B cell (primary cell): ENCODE results near the gene LDB3. TPM values are rescaled to one million over a fixed set of nuclear protein-coding genes. Genes with fewer than 3 reads are reported as not detected.

ENCODE experiments used
- ATAC-seq: fragments of 200-7000 bp; cut with Tn5 transposase; one replicate; pipeline ENCODE4 v1.10.0; 2021; ENCODE audit warnings: low read depth, mild to moderate bottlenecking, moderate number of reproducible peaks, moderate library complexity
- CTCF ChIA-PET: fragments of 350-600 bp; sonication (Branson Sonifier 250); formaldehyde crosslinking; loops from one replicate; lab custom pipeline; 2021; ENCODE audit warnings: antibody characterized with exemption, inconsistent platforms; lab: Charles Lee
- POLR2A ChIA-PET: fragments of 350-600 bp; sonication (Branson Sonifier 250); formaldehyde crosslinking; loops from one replicate; lab custom pipeline; 2021; ENCODE audit warnings: antibody characterized with exemption; lab: Charles Lee
- DNase-seq: peaks from one replicate; pipeline ENCODE4 v3.0.0; 2013
- H2AFZ ChIP-seq: 2 replicates; pipeline ENCODE4 v1.6.1; 2012; ENCODE audit warnings: mild to moderate bottlenecking, low read depth, low read length; ENCODE audit not compliant: insufficient read depth, poor library complexity, severe bottlenecking
- H3K27ac ChIP-seq, 2 donors: 1 replicate in 1 of 2; 2 replicates in 1 of 2; pipeline ENCODE4 v1.5.1; 2012 to 2013; ENCODE audit warnings: low read length in 2 of 2, mild to moderate bottlenecking in 2 of 2, moderate library complexity in 1 of 2
- H3K27me3 ChIP-seq, 4 experiments: fragments of 200-600 bp in 1 of 4; sonication (generic) in 1 of 4; replicated peaks in 1 of 4; 1 replicate in 2 of 4; 2 replicates in 2 of 4; pipeline versions ENCODE4 v1.6.1 to v1.7.0; 2013 to 2016; ENCODE audit warnings: low read length in 3 of 4, mild to moderate bottlenecking in 2 of 4, mixed read lengths in 1 of 4, moderate library complexity in 1 of 4; ENCODE audit not compliant: insufficient read depth in 4 of 4, control insufficient read depth in 3 of 4; ENCODE audit errors: control extremely low read depth in 1 of 4
- H3K36me3 ChIP-seq, 2 experiments: replicated peaks in 1 of 2; 1 replicate in 1 of 2; 2 replicates in 1 of 2; pipeline versions ENCODE4 v1.6.1 to v1.7.1; 2013; ENCODE audit warnings: low read length in 1 of 2; ENCODE audit not compliant: insufficient read depth in 2 of 2, control insufficient read depth in 1 of 2; ENCODE audit errors: control extremely low read depth in 1 of 2, extremely low read depth in 1 of 2
- H3K4me1 ChIP-seq, 2 donors: fragments of 200-600 bp in 1 of 2; sonication (generic) in 1 of 2; 1 replicate in 1 of 2; 2 replicates in 1 of 2; pipeline versions ENCODE4 v1.5.1 to v1.6.1; 2013 to 2017; ENCODE audit warnings: low read length in 2 of 2; ENCODE audit not compliant: control insufficient read depth in 2 of 2, insufficient read depth in 2 of 2
- H3K4me2 ChIP-seq: replicated peaks from 2 replicates; pipeline ENCODE3; 2012; ENCODE audit warnings: mild to moderate bottlenecking, low read depth, low read length; ENCODE audit not compliant: poor library complexity, severe bottlenecking
- H3K4me3 ChIP-seq, 5 experiments: fragments of 200-600 bp in 1 of 5; sonication (generic) in 1 of 5; 1 replicate in 3 of 5; 2 replicates in 2 of 5; pipeline versions ENCODE4 v1.5.1 to v1.7.0; 2011 to 2016; ENCODE audit warnings: low read length in 4 of 5, mild to moderate bottlenecking in 4 of 5, low read depth in 2 of 5, control low read depth in 1 of 5, moderate library complexity in 1 of 5; ENCODE audit not compliant: insufficient read depth in 1 of 5; ENCODE audit errors: control extremely low read depth in 1 of 5, extremely low read depth in 1 of 5
- H3K79me2 ChIP-seq: fragments of 200-600 bp; sonication (generic); one replicate; pipeline ENCODE4 v1.6.0; 2016; ENCODE audit warnings: low read length; ENCODE audit not compliant: control insufficient read depth, insufficient read depth
- H3K9ac ChIP-seq: fragments of 200-600 bp; sonication (generic); 2 replicates; pipeline ENCODE4 v1.6.1; 2017; ENCODE audit warnings: mild to moderate bottlenecking, low read length, moderate library complexity
- H3K9me3 ChIP-seq, 3 donors: one replicate each; pipeline versions ENCODE4 v1.6.1 to v1.7.1; 2013; ENCODE audit warnings: low read length in 2 of 3; ENCODE audit not compliant: control insufficient read depth in 2 of 3, insufficient read depth in 1 of 3; ENCODE audit errors: control extremely low read depth in 1 of 3
- H4K20me1 ChIP-seq: 2 replicates; pipeline ENCODE4 v1.6.0; 2012; ENCODE audit warnings: mild to moderate bottlenecking, low read length; ENCODE audit not compliant: insufficient read depth, control insufficient read depth, poor library complexity, severe bottlenecking
- H3K27ac Mint-ChIP-seq: one replicate; pipeline ENCODE4 v1.8.0; 2021; ENCODE audit warnings: mixed read lengths
- H3K27me3 Mint-ChIP-seq: one replicate; pipeline ENCODE4 v1.8.0; 2021; ENCODE audit warnings: mixed read lengths
- H3K4me1 Mint-ChIP-seq: one replicate; pipeline ENCODE4 v1.8.0; 2021; ENCODE audit warnings: mixed read lengths
- H3K4me3 Mint-ChIP-seq: one replicate; pipeline ENCODE4 v1.8.0; 2021; ENCODE audit warnings: mixed read lengths
- H3K9me3 Mint-ChIP-seq: one replicate; pipeline ENCODE4 v1.8.0; 2022; ENCODE audit warnings: mixed read lengths; ENCODE audit not compliant: insufficient read depth
- CTCF ChIP-seq: fragments of 200-600 bp; IDR thresholded peaks from one replicate; pipeline ENCODE4 v1.8.0; 2022; ENCODE audit warnings: antibody characterized with exemption, mild to moderate bottlenecking
- EZH2 ChIP-seq: IDR thresholded peaks from 2 replicates; pipeline ENCODE4 v1.6.1; 2012; ENCODE audit warnings: borderline replicate concordance, low read depth, mild to moderate bottlenecking, moderate library complexity, low read length; ENCODE audit not compliant: insufficient read depth, poor library complexity, severe bottlenecking
- WGBS: methylation state at CpG from one replicate; pipeline ENCODE4 v1.1.5; 2013; ENCODE audit warnings: missing lambda C conversion rate; ENCODE audit not compliant: insufficient coverage; 5-methylcytosine and 5-hydroxymethylcytosine counted together
- intact Hi-C: fragments of 100-400 bp; cut with micrococcal nuclease; formaldehyde crosslinking; loops from one replicate; pipeline ENCODE4 v1.10.0; 2022
- polyA plus RNA-seq: library from polyadenylated mRNA; depleted of rRNA; stranded (reverse); fragments of >200 nt; gene quantifications from 2 replicates; pipeline ENCODE4 v1.2.3, GENCODE V29; 2012
- total RNA-seq, 2 donors: library from RNA; stranded (reverse); fragments of 120-200 nt in 1 of 2; gene quantifications; 1 replicate in 1 of 2; 2 replicates in 1 of 2; pipeline versions ENCODE4 v1.2.3 to v1.2.4, GENCODE V29; 2013 to 2022

The LDB3 gene
- total and polyA plus RNA-seq, 2 donors (not counting 1 experiment from before 2014, with no cell fraction given), result 0.01 to 0.07 TPM

- CTCF ChIA-PET, result interaction anchor here (0.6 kb wide), 1 partner anchor 326 kb away, joined by 7 read pairs; no protein-coding TSS in a partner anchor
These were observed 65.0 kb downstream of the LDB3 start for GRCh38 chr10:86733260-86733671.

More at GRCh38 chr10:86733260-86733671, 65.0 kb downstream of the LDB3 start:
- no peak for ATAC-seq
- Histone ChIP-seq H3K4me1 (no peaks in the 10 kb centered on the region), H4K20me1 (no peaks in the 10 kb centered on the region), H2AFZ (no peak overlapping the region), H3K9me3 (no peaks in the 10 kb centered on the region), H3K36me3 (no peaks in the 10 kb centered on the region), H3K4me3 (no peak overlapping the region), H3K27me3 (peaks cover 0 to under 1% (median 0%) of the 10 kb centered on the region in 4 experiments), H3K27ac (no peak overlapping the region), H3K4me2 (no peak overlapping the region), H3K79me2 (no peaks in the 10 kb centered on the region), H3K9ac (no peak overlapping the region)
- Mint-ChIP-seq H3K9me3 (no peaks in the 10 kb centered on the region), H3K4me3 (no peak overlapping the region), H3K27ac (no peak overlapping the region), H3K27me3 (peaks cover 8% of the 10 kb centered on the region), H3K4me1 (peaks cover 1% of the 10 kb centered on the region)
- POLR2A ChIA-PET, result no interaction called here
- TF ChIP-seq EZH2, result no peak
- TF ChIP-seq CTCF, result no peak
- DNase-seq, result no peak
- intact Hi-C loops, result no loop called here
- 88% methylated on average over 8 of the region's 8 CpGs for whole genome bisulfite sequencing
